Measurements from ENCODE around the gene ANKRD34A. TPM values are rescaled to one million over a fixed set of nuclear protein-coding genes. Genes with fewer than 3 reads are reported as not detected.

Gene ANKRD34A
- polyA plus RNA-seq, 3 donors, result 0.64 to 0.79 (median 0.77) TPM

DNA sequence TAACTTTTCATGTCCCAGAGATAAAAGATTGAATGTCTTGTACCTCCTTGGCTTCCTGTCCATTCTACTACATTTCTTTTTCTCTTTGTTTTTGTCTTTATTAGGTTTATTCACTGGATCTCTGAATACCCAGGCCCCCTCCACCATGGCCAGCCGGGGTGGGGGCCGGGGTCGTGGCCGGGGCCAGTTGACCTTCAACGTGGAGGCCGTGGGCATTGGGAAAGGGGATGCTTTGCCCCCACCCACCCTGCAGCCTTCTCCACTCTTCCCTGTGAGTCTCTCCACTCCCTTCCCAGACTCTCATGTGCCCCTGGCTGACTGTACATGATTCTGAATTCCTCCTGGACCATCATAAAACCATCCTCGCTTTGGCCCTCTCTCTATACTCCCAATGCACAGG, 10.3 kb upstream of the ANKRD34A start:
- no peak for DNase-seq

DNA sequence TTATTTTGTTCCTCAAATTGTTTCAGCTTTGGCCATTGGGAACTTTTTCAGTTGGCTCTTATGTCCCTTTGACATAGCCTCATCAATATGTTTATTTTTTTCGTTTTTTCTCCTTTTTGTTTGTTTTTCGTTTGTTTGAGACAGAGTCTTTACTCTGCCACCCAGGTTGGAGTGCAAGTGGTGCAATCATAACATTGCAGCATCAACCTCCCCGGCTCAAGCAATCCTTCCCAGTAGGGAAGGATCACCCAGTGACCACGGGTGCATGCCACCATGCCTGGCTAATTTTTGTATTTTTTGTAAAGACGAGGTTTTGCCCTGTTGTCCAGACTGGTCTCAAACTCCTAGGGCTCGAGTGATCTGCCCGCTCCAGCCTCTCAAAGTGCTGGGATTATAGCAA, 8.2 kb upstream of the ANKRD34A start:
- no peak for DNase-seq

GRCh38 chr1:145967288-145967687, 2.9 kb upstream of the ANKRD34A start:
- DNase-seq, result no peak

DNA sequence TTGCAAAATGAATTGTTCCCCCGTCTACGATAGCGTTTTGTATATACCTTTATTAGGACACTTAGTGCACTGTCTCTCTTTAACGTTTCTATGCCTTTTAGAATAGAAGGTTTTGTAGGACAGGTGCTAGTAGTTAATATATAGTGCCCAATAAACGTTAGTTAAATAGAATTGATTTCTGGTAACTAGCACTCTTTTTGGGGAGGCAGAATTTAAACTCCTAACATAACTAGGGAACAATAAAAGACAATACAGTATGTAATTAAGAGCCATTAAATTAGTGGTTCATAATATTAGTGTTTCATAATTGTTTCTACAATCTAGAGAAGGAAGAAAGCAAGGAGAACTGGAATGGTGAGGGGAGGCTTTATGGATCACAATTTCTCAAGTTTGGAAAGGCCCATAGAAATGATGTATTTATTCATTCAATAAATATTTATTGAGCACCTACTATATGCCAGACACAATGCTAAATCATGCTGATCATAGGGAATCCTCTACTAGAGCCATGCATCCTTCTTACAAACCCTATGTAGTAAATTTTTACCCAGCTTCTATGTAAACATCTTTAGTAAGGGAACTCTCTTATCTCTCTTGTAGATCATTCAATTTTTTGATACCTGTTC, 857 bp upstream of the ANKRD34A start:
- no peak for DNase-seq

- no peak for DNase-seq
Measured at GRCh38 chr1:145963265-145964019, 933 bp downstream of the ANKRD34A start.

DNA sequence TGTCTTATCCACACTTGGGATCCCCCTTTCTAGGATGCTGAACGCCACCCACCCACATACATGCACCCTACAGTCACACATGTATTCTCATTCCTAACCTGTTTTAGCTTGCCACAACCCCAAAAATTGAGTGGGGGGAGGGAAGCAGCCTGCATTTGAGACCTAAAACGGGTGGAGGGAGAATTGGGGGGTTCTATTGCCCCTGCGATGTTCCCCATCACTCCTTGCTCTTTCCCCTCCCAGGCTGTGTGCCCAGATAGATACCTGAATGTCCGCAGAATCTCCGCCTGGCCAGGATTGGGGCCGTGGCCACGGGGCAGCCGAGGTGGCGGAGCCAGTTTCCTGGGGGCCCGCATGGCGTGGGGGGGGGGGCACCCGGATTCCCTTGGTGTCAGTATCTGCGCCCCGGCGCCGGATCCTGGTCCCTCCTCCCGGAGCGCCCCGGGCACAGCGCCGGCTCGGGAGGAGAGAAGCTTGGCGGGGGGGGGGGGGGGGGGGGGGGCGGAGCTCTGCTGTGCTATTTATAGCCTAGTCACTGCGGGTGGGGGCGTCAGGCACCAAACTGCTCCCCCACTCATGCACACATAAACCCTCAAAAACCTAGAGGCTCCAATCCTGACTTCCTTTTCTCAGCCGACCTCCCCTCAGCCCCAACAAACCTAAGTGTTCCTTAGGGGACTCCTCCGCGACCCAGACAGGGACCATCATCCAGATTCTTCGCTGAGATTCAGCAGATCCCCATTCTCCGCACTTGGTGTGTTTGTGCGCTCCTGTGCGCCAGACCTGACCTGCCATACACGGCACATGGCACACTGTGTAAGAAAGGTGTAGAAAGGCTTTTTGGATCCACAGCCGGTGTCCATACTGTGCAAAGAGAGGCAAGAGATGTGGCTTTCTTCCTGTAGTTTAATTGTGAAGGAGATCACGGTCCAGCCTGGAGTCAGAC, 1.9 kb downstream of the ANKRD34A start:
- DNase-seq, result no peak

DNA sequence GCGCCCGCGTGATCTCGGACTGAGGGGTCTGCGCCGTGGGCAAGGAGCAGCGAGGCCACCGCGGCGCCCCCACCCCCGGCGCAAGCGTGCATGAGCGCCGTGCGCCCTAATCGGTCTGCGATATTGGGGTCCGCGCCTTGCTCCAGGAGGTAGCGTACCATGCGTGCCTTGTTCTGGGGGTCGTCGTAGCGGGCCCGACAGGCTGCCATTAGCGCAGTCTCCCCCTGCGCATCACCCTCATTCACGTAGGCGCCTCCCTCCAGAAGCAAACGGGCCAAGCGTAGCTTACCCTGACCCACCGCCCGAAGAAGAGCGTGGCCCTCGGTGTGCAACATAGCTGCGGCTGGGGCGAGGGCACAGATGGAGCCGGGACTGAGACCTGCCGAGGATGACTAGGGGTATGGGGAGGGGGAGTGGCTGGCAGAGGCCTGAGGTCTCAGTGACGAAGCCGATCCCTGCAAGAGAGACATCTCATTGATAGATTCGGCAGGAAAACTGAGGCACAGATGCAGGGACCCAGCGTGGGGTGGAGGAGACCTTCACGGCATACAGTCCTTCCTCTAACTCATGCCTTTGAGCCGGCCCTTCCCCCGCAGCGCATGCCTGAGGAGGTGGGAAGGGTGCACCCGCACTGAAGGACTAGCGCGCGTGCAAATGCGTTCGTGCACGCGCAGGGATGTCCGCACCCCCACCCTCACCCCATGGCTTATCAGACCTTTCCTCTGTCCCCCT, 2.8 kb downstream of the ANKRD34A start:
- DNase-seq, result no peak

- DNase-seq, result no peak
Measured at GRCh38 chr1:145961109-145961424, 3.3 kb downstream of the ANKRD34A start.

- DNase-seq, result peak; percentile 83
Measured at GRCh38 chr1:145960468-145961108, 3.8 kb downstream of the ANKRD34A start.

DNA sequence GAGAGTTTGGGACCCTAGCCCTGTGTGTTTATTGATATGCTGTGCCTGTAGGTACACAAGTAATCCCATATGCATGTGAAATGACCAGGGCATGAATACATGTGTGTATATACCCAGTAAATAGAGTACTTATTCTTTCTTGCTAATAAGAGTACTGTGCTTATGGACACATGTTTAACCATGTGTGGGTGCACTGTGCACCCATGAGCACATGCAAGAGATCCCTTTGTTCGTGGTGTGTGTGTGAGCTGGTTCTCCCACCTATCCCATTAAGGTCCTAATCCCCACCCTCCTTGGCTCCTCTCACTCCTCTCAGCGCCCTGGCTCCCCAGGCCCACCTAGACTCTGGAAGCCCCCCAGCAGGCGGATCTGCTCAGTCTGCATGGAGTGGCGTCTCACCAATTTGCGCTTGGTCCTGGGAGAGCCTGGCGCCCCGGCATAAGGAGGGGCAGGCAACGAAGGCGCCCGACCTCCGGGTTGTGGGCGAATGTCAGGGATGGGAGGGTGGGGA, 4.4 kb downstream of the ANKRD34A start:
- no peak for DNase-seq

GRCh38 chr1:145959333-145959732, 5.0 kb downstream of the ANKRD34A start:
- DNase-seq, result no peak

- no peak for DNase-seq
Measured at GRCh38 chr1:145958734-145959133, 5.6 kb downstream of the ANKRD34A start.

DNA sequence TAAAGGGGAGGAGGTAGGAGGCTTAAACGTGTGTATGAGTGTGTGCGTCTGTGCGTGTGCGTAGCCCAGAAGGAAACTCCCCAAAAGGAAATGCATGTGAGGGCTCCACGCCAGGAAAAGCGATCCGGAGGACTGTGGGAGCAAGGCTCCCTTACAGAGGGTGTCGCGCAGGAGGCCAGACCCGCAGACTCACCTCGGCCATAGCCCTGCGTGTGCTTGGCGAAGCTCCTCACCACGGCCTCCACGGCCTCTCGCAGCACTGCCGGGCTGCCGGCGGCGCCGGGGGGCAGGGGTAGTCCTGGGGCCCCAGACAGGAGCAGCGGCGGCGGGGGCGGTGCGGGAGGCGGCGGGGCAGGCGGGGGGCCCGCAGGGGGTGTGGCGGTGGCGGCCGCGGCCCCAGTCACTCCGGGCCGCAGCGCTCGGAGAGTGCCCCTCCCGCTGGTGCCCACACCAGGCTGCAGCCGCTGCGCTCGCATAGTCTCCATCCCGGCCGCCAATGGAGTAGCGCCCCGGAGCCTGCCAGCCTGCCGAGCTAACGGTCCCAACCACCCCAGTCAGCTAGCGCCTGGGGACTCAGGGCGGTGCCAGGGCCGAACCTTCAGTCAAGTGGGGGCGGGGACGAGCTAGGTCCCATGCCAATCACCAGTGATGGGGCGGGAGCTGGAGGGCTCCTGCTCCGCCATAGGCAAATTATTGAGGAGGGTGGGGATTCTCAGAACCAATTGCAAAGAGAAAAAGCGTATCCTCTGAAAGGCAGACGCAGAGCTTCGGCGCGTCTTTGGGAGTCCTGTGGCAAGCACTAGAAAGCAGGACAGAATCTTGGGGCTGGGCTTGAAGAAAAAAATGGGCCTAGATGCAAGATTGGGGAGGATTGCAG, 6.7 kb downstream of the ANKRD34A start, which contains the start of gene LIX1L:
Gene LIX1L, minus strand, starts transcription at position 575 of the 877 bp plus-strand sequence. Its CDS starts 90 bp downstream, at position 485.
- DNase-seq, result peak; percentile 97

- no peak for DNase-seq
Measured at GRCh38 chr1:145956781-145957442, 7.5 kb downstream of the ANKRD34A start.

- no peak for DNase-seq
Measured at GRCh38 chr1:145956361-145956760, 8.0 kb downstream of the ANKRD34A start.

DNA sequence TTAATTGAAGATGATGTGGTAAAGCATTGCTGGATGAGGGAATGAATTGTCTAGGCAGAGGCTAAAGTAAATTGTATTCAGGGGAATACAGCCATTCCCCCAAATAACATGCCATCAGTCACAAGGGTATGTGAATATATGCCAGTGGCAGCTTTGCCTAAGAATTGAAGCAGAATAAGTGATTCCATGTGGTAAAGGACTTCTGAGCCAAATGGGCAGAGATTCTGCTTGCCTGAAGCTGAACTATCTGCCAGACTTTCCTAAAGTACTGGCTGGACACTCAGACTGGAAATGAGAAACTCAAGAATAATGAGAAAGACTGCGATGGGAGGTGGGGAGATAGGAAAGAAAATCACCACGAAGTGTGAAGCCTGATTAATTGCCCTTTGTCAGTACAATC, 8.9 kb downstream of the ANKRD34A start:
- no peak for DNase-seq

- DNase-seq, result no peak
Measured at GRCh38 chr1:145953861-145954260, 10.5 kb downstream of the ANKRD34A start.

GRCh38 chr1:145952903-145953302, 11.5 kb downstream of the ANKRD34A start:
- no peak for DNase-seq

- DNase-seq, result no peak
Measured at GRCh38 chr1:145951526-145951925, 12.8 kb downstream of the ANKRD34A start.

Data from renal pelvis (tissue), 4 donors.